HG03045 (cell line): Measurements from ENCODE around the gene GAK.
"Not testable (repeated sequence)": the region's sequence is repeated elsewhere in the genome, so short reads cannot be mapped to it uniquely, and the experiment has no call there.

Experiments used
- ATAC-seq: cut with Tn5 transposase; IDR thresholded peaks from one replicate; pipeline ENCODE4 v1.9.1; 2021; ENCODE audit warnings: mild to moderate bottlenecking, moderate library complexity; ENCODE audit not compliant: unreplicated experiment

The GAK gene

GRCh38 chr4:929096-929765 is 2.9 kb downstream of the GAK start:
- no peak for ATAC-seq

- ATAC-seq: not testable (repeated sequence)
These were observed 4.5 kb downstream of the GAK start for GRCh38 chr4:927566-927965.

- ATAC-seq: no peak
These were observed 5.6 kb downstream of the GAK start for GRCh38 chr4:926538-926937.

- no peak for ATAC-seq
These were observed 6.2 kb downstream of the GAK start for GRCh38 chr4:925771-926500.

- ATAC-seq: no peak
These were observed 6.9 kb downstream of the GAK start for GRCh38 chr4:925171-925570.

- ATAC-seq: peak; percentile 33
These were observed 7.7 kb downstream of the GAK start for GRCh38 chr4:924107-925096.

DNA sequence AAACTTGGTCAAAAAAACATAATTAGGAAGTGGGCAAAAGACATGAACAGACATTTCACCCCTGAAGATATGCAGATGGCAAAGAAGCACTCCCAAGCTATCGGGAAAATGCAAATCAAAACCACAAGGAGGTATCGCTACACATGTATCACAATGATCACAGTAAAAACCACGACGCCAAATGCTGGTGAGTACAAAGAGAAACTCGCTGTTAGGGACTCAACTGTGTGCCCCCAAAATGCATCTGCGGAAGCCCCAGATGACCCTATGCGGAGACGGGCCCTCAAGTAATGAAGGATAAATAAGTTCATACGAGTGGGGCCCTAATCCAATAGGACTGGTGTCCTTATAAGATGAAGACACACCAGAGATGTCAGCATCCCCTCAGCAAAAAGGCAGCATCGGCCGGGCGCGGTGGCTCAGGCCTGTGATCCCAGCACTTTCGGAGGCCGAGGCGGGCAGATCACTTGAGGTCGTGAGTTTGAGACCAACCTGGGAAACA is 10.2 kb downstream of the GAK start:
- no peak for ATAC-seq

GRCh38 chr4:919004-919680 is 13.0 kb downstream of the GAK start:
- not testable (repeated sequence) for ATAC-seq

DNA sequence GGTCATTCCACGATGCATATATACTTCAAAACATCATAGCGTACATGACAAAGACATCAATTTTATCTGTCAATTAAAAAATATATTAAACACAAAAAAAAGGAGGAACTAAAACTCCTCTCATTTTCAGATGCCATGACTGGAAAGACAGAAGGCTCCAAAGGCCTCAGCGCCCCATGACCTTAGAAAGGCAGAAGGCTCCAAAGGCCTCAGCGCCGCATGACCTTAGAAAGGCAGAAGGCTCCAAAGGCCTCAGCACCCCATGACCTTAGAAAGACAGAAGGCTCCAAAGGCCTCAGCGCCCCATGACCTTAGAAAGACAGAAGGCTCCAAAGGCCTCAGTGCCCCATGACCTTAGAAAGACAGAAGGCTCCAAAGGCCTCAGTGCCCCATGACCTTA is 13.5 kb downstream of the GAK start:
- not testable (repeated sequence) for ATAC-seq

DNA sequence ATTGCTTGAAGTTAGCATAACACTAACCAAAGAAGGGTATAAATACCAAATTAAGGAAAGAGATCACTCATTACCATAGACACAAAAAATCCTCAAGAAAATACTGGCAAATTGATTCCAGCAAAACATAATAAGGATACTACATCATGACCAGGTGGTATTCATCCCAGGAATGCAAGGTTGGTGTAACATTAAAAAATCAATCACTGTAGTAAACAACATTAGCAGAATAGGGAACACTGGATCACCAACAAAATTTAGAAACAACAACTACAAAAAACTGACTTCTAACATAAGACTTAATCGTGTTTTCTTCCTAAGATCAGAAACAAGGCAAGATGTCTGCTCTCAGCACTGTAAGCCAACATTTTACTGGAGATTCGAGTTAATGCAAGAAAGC is 14.1 kb downstream of the GAK start:
- no peak for ATAC-seq

GRCh38 chr4:917466-917865 is 14.7 kb downstream of the GAK start:
- ATAC-seq: no peak

DNA sequence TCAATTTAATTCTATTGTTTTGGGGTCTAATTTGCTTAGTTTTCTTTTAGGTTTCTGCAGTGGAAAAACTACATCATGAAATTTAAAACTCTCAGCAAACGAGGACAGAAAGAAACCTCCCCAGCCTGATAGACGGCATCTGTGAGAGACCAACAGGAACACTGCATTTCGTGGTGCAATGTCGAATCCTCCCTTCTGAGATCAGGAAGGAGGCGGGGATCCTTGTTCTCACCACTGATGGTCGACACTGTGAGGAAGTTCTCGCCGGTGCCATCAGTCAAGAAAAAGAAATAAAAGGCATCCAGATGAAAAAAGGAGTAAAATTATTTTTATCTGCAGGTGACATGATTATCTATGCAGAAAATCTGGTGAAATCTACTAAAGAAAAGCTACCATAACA is 16.5 kb downstream of the GAK start:
- ATAC-seq: no peak

DNA sequence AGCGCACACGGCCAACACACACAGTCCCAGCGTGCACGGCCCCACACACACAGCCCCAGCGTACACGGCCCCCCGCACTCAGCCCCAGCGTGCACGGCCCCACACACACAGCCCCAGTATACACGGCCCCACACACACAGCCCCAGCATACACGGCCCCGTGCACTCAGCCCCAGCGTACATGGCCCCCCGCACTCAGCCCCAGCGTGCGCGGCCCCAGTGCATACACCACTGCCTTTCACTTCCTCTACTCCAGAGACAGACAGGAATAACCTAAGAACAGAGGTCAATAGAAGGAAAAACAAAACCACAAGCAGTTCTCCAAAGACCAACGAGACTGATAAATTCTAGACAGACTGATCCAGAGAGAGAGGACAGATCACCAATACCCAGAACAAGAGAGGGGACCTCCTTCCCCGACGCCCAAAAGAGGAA is 17.1 kb downstream of the GAK start:
- no peak for ATAC-seq

GRCh38 chr4:914531-914930 is 17.6 kb downstream of the GAK start:
- ATAC-seq: no peak

DNA sequence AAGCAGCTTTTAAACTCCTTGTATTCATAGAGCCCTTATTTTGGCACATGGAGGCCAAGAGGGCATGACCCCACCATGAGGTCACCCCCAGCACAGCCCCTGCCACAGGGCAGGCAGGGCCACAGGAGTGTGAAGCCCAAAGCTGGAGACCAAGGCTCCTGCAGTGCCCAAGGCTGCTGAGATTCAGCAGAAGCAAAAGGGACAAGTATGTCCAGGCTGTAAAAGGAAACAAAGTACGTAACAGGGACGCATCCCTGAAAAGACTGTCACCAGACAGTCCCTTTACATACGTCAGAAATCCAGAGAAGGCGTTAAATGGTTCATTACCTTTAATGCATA is 18.9 kb downstream of the GAK start:
- ATAC-seq: no peak

DNA sequence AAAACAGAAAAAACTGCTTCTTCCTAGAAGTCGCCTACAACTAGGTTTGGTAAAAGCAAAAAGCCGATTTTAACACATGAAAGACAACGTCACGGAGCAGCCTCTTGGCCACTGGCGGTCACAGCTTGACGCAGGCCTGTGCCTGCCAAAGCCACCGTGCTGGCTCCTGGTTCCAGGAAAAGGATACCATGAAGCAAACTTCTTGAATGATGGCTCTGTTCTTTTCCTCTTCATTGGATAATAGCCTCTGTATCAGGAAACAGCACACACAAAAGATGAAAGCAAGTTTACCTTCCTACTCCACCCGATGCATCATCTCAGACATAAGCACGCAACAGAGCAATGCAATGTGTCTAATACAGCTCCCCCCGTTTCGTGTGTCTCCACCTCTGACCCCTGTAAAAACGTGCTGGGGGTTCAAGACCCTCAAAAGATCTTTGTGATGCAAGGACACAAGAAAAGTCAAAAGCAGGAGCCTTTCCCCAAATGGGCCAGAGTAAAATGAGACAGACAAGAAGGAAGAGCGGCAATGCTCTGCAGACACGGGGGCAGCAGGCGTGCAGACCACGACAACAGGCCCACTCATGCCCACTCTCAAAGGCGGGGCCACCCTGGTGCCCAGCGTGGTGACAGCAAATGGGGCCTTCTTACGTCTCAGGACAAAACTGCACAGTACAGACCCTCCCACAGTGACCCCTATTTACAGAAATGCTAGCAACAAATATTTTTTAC is 19.4 kb downstream of the GAK start:
- no peak for ATAC-seq

DNA sequence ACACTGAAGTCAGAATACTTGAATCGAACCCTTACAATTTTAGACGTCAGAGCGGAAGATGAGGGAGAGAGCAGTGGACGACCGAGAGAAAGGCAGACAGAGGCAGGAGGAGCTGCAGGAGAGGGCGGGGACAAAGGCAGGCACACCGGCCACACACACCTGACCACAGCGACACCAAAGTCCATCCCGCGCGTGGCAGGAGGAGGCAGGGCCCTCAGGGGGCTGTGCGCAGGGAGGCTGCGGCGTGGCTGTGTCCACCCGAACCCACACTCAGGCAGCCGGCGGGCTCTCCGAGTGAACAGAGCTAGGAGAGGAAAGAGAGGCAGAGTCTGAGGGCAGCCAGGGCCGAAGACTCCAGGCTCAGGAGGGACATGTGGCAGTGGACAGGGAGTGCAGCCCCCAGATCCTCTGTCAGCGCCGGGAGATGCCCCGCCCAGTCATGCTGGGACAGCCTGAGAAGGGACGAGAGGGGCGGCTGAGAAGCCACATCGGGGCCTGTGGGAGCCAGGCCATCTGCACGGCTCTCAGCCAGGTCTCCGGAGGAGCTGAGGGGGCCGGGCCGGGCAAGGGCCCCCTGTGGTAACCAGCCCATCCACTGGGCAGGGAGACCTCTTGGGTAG is 20.1 kb downstream of the GAK start:
- no peak for ATAC-seq

GRCh38 chr4:911221-911751 is 20.8 kb downstream of the GAK start:
- ATAC-seq: no peak

DNA sequence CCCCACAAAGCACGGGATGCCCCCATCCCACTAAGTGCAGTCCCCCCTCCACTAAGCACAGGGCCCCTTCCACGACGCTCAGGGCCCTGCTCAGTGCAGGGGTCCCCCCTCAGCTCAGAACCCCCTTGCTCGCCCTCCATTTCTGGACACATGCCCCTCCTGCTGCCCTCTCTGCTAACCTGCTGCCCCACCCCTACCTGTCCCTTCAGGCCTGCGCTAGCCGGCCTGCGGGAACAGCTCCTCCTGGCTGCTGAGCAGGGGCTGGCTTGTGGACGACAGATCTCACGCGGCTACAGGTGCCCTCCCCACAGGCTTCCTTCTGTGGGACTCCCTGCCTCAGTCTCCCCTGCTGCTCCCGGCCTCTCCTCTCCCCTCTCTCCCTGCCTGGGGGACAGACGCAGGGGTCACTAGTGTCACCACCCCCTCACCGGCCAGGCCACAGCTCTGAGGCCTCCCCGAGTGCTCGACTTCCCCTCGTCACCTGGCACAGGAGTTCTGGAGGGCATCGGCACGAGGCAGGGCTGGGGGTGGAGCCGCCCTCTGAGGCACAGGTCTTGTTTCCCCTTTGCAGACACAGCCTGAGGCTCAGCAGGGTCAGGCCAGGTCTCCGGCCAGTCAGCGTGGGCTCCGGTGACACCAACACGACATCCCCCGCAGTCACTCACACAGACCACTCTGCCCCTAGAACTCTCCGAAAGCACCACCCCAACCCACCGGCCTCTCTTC is 21.6 kb downstream of the GAK start:
- no peak for ATAC-seq
